Thoracic aorta (tissue), 2 donors: ENCODE results near the gene ASTN2. TPM values are rescaled to one million over a fixed set of nuclear protein-coding genes. Genes with fewer than 3 reads are reported as not detected.

Experiments used
- ATAC-seq: fragments of 150-250 bp; one replicate; pipeline ENCODE4 v1.8.0; 2017; ENCODE audit warnings: low read depth; ENCODE audit not compliant: insufficient number of reproducible peaks, low FRiP score
- DNase-seq: peaks from one replicate; pipeline ENCODE4 v3.0.0-alpha.2; 2020; ENCODE audit warnings: low spot score
- H3K27ac ChIP-seq, 2 donors: fragments of 200-600 bp; sonication (generic); 1 replicate in 1 of 2; 2 replicates in 1 of 2; pipeline ENCODE4 v1.5.1; 2016; ENCODE audit warnings: mild to moderate bottlenecking in 2 of 2, moderate library complexity in 2 of 2
- H3K27me3 ChIP-seq: fragments of 200-600 bp; sonication (generic); replicated peaks from 2 replicates; pipeline ENCODE4 v1.6.0; 2016; ENCODE audit warnings: mild to moderate bottlenecking; ENCODE audit not compliant: insufficient read depth
- H3K36me3 ChIP-seq: fragments of 200-600 bp; sonication (generic); one replicate; pipeline ENCODE4 v1.5.1; 2016
- H3K4me1 ChIP-seq, 2 donors: fragments of 200-600 bp; sonication (generic); 1 replicate in 1 of 2; 2 replicates in 1 of 2; pipeline versions ENCODE4 v1.5.1 to v1.6.0; 2016; ENCODE audit warnings: low read depth in 2 of 2, mild to moderate bottlenecking in 1 of 2; ENCODE audit not compliant: control insufficient read depth in 1 of 2
- H3K4me3 ChIP-seq: fragments of 200-600 bp; sonication (generic); 2 replicates; pipeline ENCODE4 v1.5.1; 2016; ENCODE audit warnings: mild to moderate bottlenecking
- H3K9me3 ChIP-seq: fragments of 200-600 bp; sonication (generic); 2 replicates; pipeline ENCODE4 v1.5.1; 2016
- CTCF ChIP-seq: fragments of 200-600 bp; sonication (generic); IDR thresholded peaks from one replicate; pipeline ENCODE4 v1.5.1; 2019; ENCODE audit warnings: antibody characterized with exemption
- total RNA-seq, 2 donors: library from RNA; depleted of rRNA; stranded (reverse); fragments of >200 nt; gene quantifications; one replicate each; pipeline versions ENCODE4 v1.1.0 to v1.2.3, GENCODE V29; 2016

The ASTN2 gene
- total RNA-seq, 2 donors from 2014 or later: 6.8 to 7.1 TPM

DNA sequence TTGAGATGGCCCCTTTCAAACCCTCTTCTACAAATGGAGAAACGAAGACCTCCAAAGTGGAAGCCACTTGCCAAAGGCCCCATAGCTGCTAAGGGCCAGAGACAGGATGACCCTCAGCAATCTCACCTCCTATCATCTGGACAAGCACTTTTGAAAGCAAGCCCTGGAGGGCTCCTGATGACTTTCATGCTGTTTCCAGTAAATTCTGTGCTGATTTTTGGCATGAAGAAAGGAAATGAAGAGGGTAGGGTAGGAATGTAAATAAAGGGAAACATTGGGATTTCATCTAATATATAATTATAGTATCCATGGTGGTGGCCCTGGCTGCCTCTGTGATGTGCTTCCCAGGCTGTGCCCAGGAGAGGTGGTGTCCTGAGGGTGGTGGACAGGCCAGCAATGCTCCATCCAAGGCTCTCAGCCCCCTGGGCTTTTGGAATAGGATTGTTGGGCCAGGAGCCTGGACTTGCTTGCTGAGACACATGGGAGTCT is 935.8 kb downstream of the ASTN2 start:
- ATAC-seq (no peak), DNase-seq (no peak)
- no peak for TF ChIP-seq CTCF
- no peak overlapping the region for H3K4me3 ChIP-seq
- no peak overlapping the region for H3K27ac ChIP-seq
- H3K27me3 ChIP-seq: no peaks in the 10 kb centered on the region
- no peaks in the 10 kb centered on the region for H3K36me3 ChIP-seq
- H3K9me3 ChIP-seq: no peaks in the 10 kb centered on the region
- H3K4me1 ChIP-seq: peaks cover 0 to 32% of the 10 kb centered on the region in 2 donors

GRCh38 chr9:116477584-116478141 is 937.2 kb downstream of the ASTN2 start:
- no peaks in the 10 kb centered on the region for H3K9me3 ChIP-seq
- no peaks in the 10 kb centered on the region for H3K27me3 ChIP-seq
- peaks cover 0 to 18% of the 10 kb centered on the region in 2 donors for H3K4me1 ChIP-seq
- H3K27ac ChIP-seq: no peak overlapping the region
- no peak for DNase-seq
- no peak for TF ChIP-seq CTCF
- H3K36me3 ChIP-seq: no peaks in the 10 kb centered on the region
- H3K4me3 ChIP-seq: no peak overlapping the region
- no peak for ATAC-seq

DNA sequence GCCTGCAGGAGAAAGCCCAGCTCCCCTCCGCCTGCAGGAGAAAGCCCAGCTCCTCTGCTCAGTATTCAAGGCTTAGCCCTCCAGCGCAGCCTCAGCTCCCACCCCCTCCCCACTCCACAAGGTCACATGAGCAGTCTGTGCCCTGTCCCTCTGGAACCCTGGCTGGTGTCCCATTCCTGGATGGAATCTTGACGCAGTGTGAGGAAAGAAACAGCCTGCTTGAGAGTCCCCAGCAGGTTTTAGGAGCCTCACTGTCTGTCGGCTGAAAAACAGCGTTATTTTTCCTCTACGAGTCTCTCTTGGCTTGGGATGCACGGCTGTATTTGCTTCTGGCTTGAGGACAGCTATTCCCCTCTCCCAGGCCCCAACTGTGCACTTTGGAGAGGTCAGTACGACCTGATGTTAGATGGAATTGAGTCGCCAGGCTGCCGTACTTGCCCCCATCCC is 937.9 kb downstream of the ASTN2 start:
- no peak for TF ChIP-seq CTCF
- no peak for ATAC-seq
- no peak overlapping the region for H3K27ac ChIP-seq

DNA sequence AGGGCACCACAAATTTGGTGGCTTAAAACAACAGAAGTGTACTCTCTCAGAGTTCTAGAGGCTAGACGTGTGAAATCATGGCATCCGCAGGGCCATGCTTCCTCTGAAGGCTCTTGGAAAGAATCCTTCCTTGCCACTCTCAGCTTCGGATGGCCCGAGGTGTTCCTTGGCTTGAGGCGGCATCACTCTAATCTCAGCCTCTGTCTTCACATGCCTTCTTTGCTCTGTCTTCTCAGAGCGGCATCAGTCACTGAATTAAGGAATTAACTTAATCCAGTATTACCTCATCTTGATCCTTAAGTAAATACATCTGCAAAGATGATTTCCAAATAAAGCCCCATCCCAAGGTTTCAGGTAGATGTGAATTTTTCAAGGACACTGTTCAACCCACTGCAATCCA is 938.9 kb downstream of the ASTN2 start:
- Histone ChIP-seq H3K27ac (no peak overlapping the region), H3K4me3 (no peak overlapping the region), H3K9me3 (no peaks in the 10 kb centered on the region), H3K36me3 (no peaks in the 10 kb centered on the region), H3K4me1 (peaks cover 10 to 24% of the 10 kb centered on the region in 2 donors), H3K27me3 (no peaks in the 10 kb centered on the region)
- DNase-seq (no peak), ATAC-seq (no peak)
- TF ChIP-seq CTCF: no peak

More for the DNA sequence above, 937.9 kb downstream of the ASTN2 start:
- Histone ChIP-seq H3K36me3 (no peaks in the 10 kb centered on the region), H3K9me3 (no peaks in the 10 kb centered on the region), H3K4me3 (no peak overlapping the region), H3K27me3 (no peaks in the 10 kb centered on the region), H3K4me1 (peaks cover 3 to 14% of the 10 kb centered on the region in 2 donors)
- no peak for DNase-seq

- Histone ChIP-seq H3K9me3 (no peaks in the 10 kb centered on the region), H3K36me3 (no peaks in the 10 kb centered on the region), H3K27me3 (no peaks in the 10 kb centered on the region), H3K4me3 (no peak overlapping the region), H3K27ac (no peak overlapping the region), H3K4me1 (peaks cover 14 to 30% of the 10 kb centered on the region in 2 donors)
- TF ChIP-seq CTCF: no peak
- ATAC-seq (no peak), DNase-seq (no peak)
These were observed 939.7 kb downstream of the ASTN2 start for GRCh38 chr9:116475201-116475600.
